DMS 273 treated with DMSO at 0.1 percent for 48 hours (cell line): ENCODE measurements around the gene UBE2C.
"Not testable (repeated sequence)": the region's sequence is repeated elsewhere in the genome, so short reads cannot be mapped to it uniquely, and the experiment has no call there.

Source experiments
- DNase-seq: peaks from one replicate; lab custom pipeline; 2025; lab: John Stamatoyannopoulos, UW

Gene UBE2C

DNA sequence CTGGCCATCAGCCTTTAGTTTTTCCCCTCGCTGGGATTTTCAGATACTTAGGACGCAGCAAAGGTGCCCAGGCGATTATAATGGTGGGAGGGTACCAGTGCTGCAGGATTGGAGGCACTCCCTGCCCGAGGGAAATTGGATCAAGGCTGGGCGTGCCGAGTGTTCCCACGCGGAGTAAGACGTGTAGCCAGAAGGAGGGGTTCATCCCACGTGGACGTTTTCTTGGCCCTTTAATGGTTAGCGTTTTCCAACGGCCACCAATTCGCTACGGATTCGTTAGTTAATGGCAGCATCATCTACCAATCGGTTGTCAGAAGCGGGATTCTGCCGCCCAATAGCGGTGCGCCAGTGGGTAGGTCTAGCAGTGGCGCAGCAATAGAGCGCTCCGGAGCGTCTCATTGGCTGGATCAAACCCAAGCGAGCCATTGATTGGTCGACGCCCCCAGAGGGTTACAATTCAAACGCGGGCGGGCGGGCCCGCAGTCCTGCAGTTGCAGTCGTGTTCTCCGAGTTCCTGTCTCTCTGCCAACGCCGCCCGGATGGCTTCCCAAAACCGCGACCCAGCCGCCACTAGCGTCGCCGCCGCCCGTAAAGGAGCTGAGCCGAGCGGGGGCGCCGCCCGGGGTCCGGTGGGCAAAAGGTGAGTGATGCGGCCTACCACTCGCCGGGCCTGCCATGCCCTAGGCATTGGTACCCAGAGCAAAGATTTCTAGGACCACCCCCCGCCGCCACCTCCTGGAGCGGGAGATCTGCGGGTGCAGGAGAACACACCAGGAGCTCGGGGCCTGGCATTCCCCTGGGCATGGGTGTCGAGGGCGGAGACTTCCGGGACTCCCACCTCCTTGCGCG lies at the start of gene UBE2C:
Gene UBE2C, plus strand, starts transcription at position 488 of the 849 bp plus-strand sequence. Its CDS starts 52 bp downstream, at position 540.
- peak; percentile 99 for DNase-seq

- not testable (repeated sequence) for DNase-seq
Measured at GRCh38 chr20:45764618-45765282, 47.7 kb upstream of the UBE2C start.

GRCh38 chr20:45765307-45765875 lies 47.1 kb upstream of the UBE2C start:
- DNase-seq = no peak

DNA sequence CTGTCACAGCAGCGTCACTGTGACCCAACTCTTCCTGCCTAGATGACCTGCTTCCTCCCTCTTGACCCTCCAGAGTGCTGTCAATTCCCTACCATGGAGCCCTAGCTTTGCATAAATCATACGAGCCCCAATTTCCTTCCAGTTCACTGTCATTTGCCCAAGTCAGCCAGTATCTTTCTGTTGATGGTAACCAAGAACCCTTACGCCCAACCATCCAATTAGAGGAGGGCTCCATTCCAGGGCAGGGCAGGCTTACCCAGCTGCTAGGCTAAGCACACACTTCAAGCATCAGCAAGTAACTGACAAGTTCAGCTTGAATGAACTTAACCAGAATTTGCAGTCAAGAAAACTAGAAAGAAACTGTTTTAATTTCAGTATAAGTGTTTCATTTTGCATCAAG lies 46.5 kb upstream of the UBE2C start:
- DNase-seq = no peak

GRCh38 chr20:45768479-45768878 lies 44.0 kb upstream of the UBE2C start:
- no peak for DNase-seq

DNA sequence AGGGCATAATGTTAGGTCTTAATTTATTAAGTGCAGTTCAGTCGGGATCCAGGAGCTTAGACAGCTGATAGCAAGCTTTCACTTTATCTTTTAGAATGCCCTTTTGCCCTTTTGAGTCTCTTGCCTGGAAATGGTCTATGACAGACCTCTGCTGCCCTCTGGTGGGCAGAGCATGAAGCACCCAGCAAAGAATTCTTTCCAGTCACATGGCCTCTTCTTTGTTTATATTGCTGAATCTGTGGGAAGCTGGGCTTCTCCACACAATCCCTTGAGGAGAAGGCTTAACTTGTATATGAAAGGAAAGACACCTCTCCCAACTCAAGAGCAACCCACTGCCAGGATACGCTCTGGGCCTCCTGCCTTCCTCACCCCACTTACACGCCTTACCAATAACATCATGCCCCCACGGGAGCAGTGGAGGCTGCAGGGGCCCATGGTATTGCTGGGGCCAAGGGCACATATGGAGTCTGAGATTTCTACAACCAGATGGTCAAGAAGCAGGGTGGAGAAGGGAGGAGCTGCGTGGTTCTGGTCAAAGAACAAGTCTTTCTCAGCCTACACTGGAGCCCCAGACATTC lies 41.2 kb upstream of the UBE2C start:
- DNase-seq = peak; percentile 50

DNA sequence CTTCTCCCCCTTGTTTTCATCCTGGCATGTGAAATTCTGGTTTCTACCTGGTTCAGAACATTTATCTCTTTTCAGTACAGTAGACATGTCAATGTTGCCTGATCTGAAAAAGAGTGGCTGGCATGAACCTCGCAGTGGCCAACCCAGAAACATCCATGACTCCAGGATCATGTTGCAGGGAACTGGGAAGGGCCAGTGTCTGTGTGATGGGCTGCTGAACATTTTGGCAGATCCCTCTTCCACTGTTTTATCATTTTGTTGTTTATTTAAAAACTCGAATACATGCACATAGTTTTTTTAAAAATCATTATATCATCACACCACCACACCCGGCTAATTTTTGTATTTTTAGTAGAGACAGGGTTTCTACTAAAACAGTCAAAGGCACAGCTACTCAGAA lies 39.8 kb upstream of the UBE2C start:
- no peak for DNase-seq

- no peak for DNase-seq
Measured at GRCh38 chr20:45774945-45775344, 37.5 kb upstream of the UBE2C start.

GRCh38 chr20:45775411-45775810 lies 37.0 kb upstream of the UBE2C start:
- no peak for DNase-seq

- DNase-seq = no peak
Measured at GRCh38 chr20:45776931-45777330, 35.5 kb upstream of the UBE2C start.

- DNase-seq = no peak
Measured at GRCh38 chr20:45779011-45779915, 33.2 kb upstream of the UBE2C start.

- DNase-seq = no peak
Measured at GRCh38 chr20:45780159-45780558, 32.3 kb upstream of the UBE2C start.

GRCh38 chr20:45781391-45781931 lies 31.0 kb upstream of the UBE2C start:
- no peak for DNase-seq

GRCh38 chr20:45782890-45783289 lies 29.6 kb upstream of the UBE2C start:
- DNase-seq = no peak

DNA sequence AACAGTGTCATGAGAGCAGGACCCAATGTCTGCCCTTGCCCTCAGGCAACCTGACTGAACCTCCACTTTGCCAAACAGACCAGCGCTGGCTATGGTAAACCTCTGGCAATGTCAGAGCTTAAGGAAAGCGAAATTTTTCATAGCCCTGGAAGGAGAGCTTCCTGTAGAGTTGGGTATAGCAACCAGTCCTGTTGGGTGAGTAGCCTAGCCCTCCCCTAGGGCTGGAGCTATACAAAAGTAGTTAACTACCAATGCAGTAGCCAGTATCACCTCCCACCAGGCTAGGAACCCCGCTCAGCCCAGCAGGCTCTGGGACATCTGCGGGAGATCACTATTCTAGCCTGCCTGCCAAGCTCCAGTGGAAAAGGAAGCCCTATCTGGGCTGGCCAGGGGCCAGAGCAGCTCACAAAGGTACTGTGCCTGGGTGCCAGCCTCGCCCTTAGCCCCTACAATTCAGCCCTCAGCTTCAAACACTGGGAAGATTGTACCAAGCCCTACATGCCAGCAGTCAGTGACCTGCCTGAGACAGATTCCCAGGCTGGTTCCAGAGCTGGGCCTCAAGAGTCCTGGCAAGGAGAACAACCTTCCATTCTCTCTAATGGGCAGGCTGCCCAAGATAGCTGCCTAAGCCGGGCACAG lies 28.7 kb upstream of the UBE2C start:
- no peak for DNase-seq

DNA sequence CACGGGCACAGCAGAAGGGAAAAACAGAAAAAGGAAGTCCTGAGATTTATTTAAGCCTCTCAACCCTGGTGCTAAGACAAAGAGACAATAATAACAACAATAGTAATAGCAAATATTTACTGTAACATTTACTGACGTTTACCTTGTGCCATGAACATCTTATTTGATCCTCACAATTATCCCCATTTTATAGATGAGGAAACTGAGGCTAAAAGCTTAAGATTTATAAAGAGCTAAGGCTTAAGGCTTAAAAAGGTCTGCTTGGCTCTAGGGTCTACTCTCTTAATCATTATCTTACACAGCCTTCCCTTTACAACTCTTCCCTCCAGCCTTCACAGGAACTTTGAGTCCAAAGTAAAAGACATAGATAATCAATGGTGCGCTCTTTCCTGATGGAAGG lies 24.1 kb upstream of the UBE2C start:
- no peak for DNase-seq

GRCh38 chr20:45792317-45793118 lies 19.9 kb upstream of the UBE2C start:
- DNase-seq = no peak

- no peak for DNase-seq
Measured at GRCh38 chr20:45796337-45797065, 15.9 kb upstream of the UBE2C start.

- not testable (repeated sequence) for DNase-seq
Measured at GRCh38 chr20:45797510-45797909, 14.9 kb upstream of the UBE2C start.
